Adrenal gland (tissue), 12 donors: ENCODE results near the gene RHEX. TPM values are rescaled to one million over a fixed set of nuclear protein-coding genes. Genes with fewer than 3 reads are reported as not detected.

Experiments
- DNase-seq, 7 donors: peaks; one replicate each; pipeline ENCODE4 v3.0.0-alpha.2; 2019 to 2020
- H3K27ac ChIP-seq, 5 donors: fragments of 200-600 bp; sonication (generic) in 4 of 5; 1 replicate in 3 of 5; 2 replicates in 2 of 5; pipeline versions ENCODE4 v1.5.1 to v1.8.0; 2016 to 2020; ENCODE audit warnings: mild to moderate bottlenecking in 1 of 5
- H3K27me3 ChIP-seq: fragments of 200-600 bp; 2 replicates; pipeline ENCODE4 v1.8.0; 2021
- H3K36me3 ChIP-seq, 2 donors: fragments of 200-600 bp; replicated peaks in 1 of 2; 1 replicate in 1 of 2; 2 replicates in 1 of 2; pipeline versions ENCODE4 v1.5.1 to v1.8.0; 2018 to 2022
- H3K4me1 ChIP-seq, 2 donors: fragments of 200-600 bp; replicated peaks in 1 of 2; 1 replicate in 1 of 2; 2 replicates in 1 of 2; pipeline versions ENCODE4 v1.5.1 to v1.8.0; 2018 to 2021
- H3K4me3 ChIP-seq, 4 donors: fragments of 200-600 bp; sonication (generic) in 3 of 4; one replicate each; pipeline ENCODE4 v1.5.1; 2016 to 2018
- H3K9me3 ChIP-seq, 3 donors: fragments of 200-600 bp; sonication (generic) in 1 of 3; replicated peaks in 1 of 3; 1 replicate in 2 of 3; 2 replicates in 1 of 3; pipeline versions ENCODE4 v1.5.1 to v1.8.0; 2016 to 2021
- POLR2A ChIP-seq, 2 donors: fragments of 450-650 bp; IDR thresholded peaks; one replicate each; pipeline ENCODE4 v1.6.1; 2017; ENCODE audit warnings: antibody characterized with exemption in 2 of 2, mild to moderate bottlenecking in 2 of 2, moderate library complexity in 1 of 2
- WGBS, 4 donors: extraction: QIAGEN DNeasy Blood & Tissue Kit in 2 of 4; methylation state at CpG; one replicate each; pipeline versions ENCODE4 v1.1.5 to v1.1.7; 2013 to 2017; 5-methylcytosine and 5-hydroxymethylcytosine counted together
- intact Hi-C, 2 donors: fragments of 100-400 bp; cut with DNase I; formaldehyde crosslinking; loops; one replicate each; pipeline versions ENCODE4 v1.14.1 to v1.15.0; 2022 to 2023
- polyA plus RNA-seq, 3 donors: library from polyadenylated mRNA; stranded (reverse); fragments of 200-250 nt in 2 of 3; fragments of 350-450 nt in 1 of 3; fragmentation: Illumina TruSeq in 1 of 3; extraction: RNeasy Lipid Tissue Mini Kit (QIAGEN cat#74804) in 1 of 3; gene quantifications; one replicate each; pipeline ENCODE4 v1.2.3, GENCODE V29; 2013 to 2014
- total RNA-seq, 9 donors: library from RNA; depleted of rRNA in 4 of 9; stranded (reverse); fragments of >200 nt in 4 of 9; fragments of 120-200 nt in 1 of 9; fragmentation: NEBNext Ultra II Directional in 1 of 9; extraction: Animal tissue kit (Norgen Biotek cat#: 25700) in 1 of 9; gene quantifications; one replicate each; pipeline versions ENCODE4 v1.1.0 to v1.2.4, GENCODE V29; 2013 to 2023
- TF ChIP-seq, protein P1 (sequence below), 6 experiments: fragments of 450-650 bp in 4 of 6; fragments of 200-600 bp in 2 of 6; sonication (generic) in 1 of 6; IDR thresholded peaks; 1 replicate in 5 of 6; 2 replicates in 1 of 6; pipeline versions ENCODE4 v1.5.1 to v1.8.0; 2016 to 2021; ENCODE audit warnings: antibody characterized with exemption in 6 of 6, mild to moderate bottlenecking in 2 of 6, moderate library complexity in 1 of 6
- donor health status: healthy with polysubstance abuse.
- donor health status: Bipolar disorder and iron deficiency.
- donor health status: DM: yes; HTN: yes; CAD: no.
- donor health status: DM: no; HTN: no; CAD: no.
- donor health status: DM: no; HTN: no; CAD: no.
- donor health status: DM: yes; HTN: yes; CAD: no.

Gene RHEX
- total and polyA plus RNA-seq, 12 donors = 0.13 to 0.33 (median 0.17) TPM; not detected in 9

DNA sequence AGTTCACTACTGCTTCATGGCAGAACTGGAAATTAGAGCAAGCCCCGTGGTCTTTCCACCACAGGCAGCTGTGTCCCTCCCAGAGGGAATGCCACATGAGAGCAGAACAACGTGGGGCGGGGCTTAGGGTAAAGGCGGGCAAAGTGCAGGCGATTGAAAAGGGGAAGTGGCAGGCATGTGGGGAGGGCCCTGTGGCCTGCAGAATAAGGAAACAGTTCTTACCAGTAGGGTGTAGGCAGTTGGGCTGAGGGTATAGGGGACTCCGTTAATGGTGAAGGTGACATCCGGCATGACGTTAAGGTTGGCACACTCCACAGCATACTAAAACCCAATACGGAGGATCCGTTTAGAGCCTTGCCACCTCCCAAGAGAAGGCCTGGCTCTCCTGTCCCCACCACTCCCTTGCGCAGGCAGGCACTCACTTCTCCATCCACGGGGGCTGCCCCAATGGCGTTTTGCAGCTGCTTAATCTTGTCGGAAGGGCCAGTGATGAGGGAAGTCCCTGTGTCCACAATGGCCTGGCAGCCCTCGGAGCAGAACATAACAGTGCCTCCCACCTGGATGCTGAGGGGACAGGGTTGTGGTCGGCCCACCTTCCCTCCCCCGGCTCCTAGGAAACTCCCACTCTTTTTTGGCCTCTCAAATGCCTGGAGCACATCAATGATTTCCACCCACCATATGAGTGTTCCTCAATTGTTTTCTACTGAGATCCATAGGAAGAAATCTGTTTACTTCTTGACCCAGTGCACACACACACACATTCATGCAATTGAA is 40.7 kb upstream of the RHEX start:
- Histone ChIP-seq H3K9me3 (no peaks in the 10 kb centered on the region), H3K36me3 (no peaks in the 10 kb centered on the region), H3K27ac (peak overlapping the region in 1 of 5 donors; percentile 35), H3K27me3 (no peaks in the 10 kb centered on the region), H3K4me3 (no peak overlapping the region), H3K4me1 (no peaks in the 10 kb centered on the region)
- intact Hi-C loops = no loop called here
- no peak for TF ChIP-seq POLR2A (IDR thresholded peaks at IDR 0.05)
- TF ChIP-seq, protein P1, sequence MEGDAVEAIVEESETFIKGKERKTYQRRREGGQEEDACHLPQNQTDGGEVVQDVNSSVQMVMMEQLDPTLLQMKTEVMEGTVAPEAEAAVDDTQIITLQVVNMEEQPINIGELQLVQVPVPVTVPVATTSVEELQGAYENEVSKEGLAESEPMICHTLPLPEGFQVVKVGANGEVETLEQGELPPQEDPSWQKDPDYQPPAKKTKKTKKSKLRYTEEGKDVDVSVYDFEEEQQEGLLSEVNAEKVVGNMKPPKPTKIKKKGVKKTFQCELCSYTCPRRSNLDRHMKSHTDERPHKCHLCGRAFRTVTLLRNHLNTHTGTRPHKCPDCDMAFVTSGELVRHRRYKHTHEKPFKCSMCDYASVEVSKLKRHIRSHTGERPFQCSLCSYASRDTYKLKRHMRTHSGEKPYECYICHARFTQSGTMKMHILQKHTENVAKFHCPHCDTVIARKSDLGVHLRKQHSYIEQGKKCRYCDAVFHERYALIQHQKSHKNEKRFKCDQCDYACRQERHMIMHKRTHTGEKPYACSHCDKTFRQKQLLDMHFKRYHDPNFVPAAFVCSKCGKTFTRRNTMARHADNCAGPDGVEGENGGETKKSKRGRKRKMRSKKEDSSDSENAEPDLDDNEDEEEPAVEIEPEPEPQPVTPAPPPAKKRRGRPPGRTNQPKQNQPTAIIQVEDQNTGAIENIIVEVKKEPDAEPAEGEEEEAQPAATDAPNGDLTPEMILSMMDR (IDR thresholded peaks at IDR 0.05) = no peak
- DNase-seq = peak; percentile 58 to 78 (median 71)
- WGBS, 4 donors = 70 to 79% (median 74%) methylated on average over 13 to 17 of the region's 17 CpGs

DNA sequence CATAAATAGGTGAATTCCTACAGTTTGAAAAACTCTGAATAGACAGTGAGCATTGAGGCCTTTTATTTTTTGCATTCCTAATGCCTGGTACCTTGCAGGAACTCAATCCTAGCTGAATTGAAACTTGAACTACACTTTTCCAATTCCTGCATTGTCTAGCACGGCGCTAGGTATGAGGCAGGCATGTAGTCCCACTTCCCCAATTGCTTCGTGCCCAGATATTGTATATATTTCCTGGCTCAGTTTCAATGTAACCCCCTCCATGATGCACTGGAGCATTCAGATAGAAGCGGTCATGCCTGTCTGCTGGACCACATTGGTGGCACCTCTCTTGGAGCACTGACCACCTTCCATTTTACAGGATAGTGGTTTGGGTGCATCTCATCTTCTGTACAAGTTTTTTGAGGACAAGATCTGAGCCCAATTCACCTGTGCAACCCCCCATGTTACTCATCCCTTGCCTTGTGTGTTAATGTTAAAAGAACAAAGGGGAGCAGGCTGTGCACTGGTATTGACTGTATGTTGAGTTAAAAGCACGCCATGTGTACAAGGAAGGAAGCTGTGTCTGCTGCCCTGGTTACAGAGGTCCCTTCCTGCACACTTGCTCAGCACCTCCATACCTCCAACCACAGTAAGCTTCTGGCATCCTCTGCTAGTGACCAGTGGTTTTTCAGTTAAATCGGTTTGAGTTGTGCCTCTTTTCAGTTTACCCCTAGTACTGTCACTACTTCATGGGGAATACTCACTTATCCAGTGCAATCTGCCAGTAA is 39.8 kb upstream of the RHEX start:
- Histone ChIP-seq H3K27me3 (no peaks in the 10 kb centered on the region), H3K27ac (no peak overlapping the region), H3K4me1 (no peaks in the 10 kb centered on the region), H3K4me3 (no peak overlapping the region), H3K9me3 (no peaks in the 10 kb centered on the region), H3K36me3 (no peaks in the 10 kb centered on the region)
- intact Hi-C loops = no loop called here
- no peak for DNase-seq
- TF ChIP-seq, protein P1 (IDR thresholded peaks at IDR 0.05) = no peak
- no peak for TF ChIP-seq POLR2A (IDR thresholded peaks at IDR 0.05)
- WGBS, 4 donors = 75 to 83% (median 79%) methylated on average over 6 of the region's 6 CpGs

DNA sequence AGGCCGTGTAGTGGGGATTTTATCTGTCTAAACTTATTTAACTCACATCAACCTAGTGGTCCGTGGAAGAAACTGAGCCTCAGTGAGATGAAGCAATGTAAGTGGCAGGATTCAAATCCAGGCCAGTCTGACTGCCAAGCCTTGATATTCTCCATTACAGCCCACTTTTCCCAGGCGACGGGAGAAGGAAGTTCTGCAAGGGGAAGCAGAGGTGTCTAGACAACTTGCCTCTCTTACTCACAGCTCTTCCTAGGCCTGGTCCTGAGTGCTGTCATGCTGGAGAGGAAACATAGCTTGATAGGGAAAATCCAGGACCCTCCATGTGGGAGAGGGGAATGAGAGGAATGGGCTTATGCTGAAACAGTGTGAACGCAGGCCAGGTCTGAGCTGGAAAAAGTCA is 38.4 kb upstream of the RHEX start:
- Histone ChIP-seq H3K36me3 (no peaks in the 10 kb centered on the region), H3K27me3 (no peaks in the 10 kb centered on the region), H3K9me3 (no peaks in the 10 kb centered on the region), H3K4me1 (no peaks in the 10 kb centered on the region), H3K27ac (no peak overlapping the region), H3K4me3 (no peak overlapping the region)
- TF ChIP-seq POLR2A (IDR thresholded peaks at IDR 0.05) = no peak
- TF ChIP-seq, protein P1 (IDR thresholded peaks at IDR 0.05) = no peak
- 78 to 88% (median 83%) methylated on average over 5 of the region's 5 CpGs for WGBS, 4 donors
- intact Hi-C loops = no loop called here
- DNase-seq = no peak

DNA sequence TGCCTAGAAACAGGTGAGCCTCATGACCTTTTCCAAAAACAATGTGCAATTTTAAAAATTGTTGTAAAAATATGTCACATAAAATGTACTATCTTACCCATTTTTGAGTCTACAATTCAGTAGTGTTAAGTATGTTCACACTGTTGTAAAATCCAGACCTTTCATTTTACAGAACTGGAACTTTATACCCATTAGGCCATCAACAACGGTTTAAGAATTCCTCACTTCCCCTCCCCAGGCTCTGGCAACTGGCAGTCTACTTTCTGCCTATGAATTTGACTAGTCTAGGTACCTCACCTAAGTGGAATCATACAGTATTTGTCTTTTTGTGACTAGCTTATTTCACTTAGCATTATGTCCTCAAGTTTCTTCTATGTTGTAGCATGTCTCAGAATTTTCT is 37.9 kb upstream of the RHEX start:
- no peak overlapping the region for H3K27ac ChIP-seq
- 69 to 86% (median 81%) methylated on average over 1 of the region's 1 CpG for WGBS, 4 donors
- intact Hi-C loops = no loop called here
- H3K4me1 ChIP-seq = no peaks in the 10 kb centered on the region
- no peak for DNase-seq
- no peak overlapping the region for H3K4me3 ChIP-seq
- H3K9me3 ChIP-seq = no peaks in the 10 kb centered on the region
- no peaks in the 10 kb centered on the region for H3K27me3 ChIP-seq
- no peaks in the 10 kb centered on the region for H3K36me3 ChIP-seq
- TF ChIP-seq POLR2A (IDR thresholded peaks at IDR 0.05) = no peak
- TF ChIP-seq, protein P1 (IDR thresholded peaks at IDR 0.05) = no peak
